Measurements from ENCODE around the gene CD9. TPM values are rescaled to one million over a fixed set of nuclear protein-coding genes. Genes with fewer than 3 reads are reported as not detected.

Gene CD9
- total and polyA plus RNA-seq, 4 donors = 267 to 506 (median 294) TPM

GRCh38 chr12:6280053-6280469, 79.9 kb downstream of the CD9 start:
- H3K36me3 ChIP-seq (ENCODE audit: control insufficient read depth in 1 of 2, insufficient read depth in 2 of 2, low read length in 1 of 2) = no peaks in the 10 kb centered on the region
- H3K9me3 ChIP-seq (ENCODE audit: control insufficient read depth, low read length) = no peaks in the 10 kb centered on the region
- no peak overlapping the region for H3K4me3 ChIP-seq (ENCODE audit: low read length in 2 of 2)
- DNase-seq = peak in 1 of 2 donors; percentile 80
- peak; percentile 60 for ATAC-seq (ENCODE audit: low FRiP score)
- peak overlapping the region in 1 of 2 donors; percentile 72 for H3K27ac ChIP-seq (ENCODE audit: low read depth in 1 of 2, low read length in 2 of 2)
- WGBS, 2 donors = 5 to 7% methylated on average over 2 of the region's 2 CpGs
- intact Hi-C loops (cut with DNase I) = loop anchor here in 1 of 2 donors (2.0 kb wide), 1 partner anchor 85 kb away; no protein-coding TSS in a partner anchor
- no peaks in the 10 kb centered on the region for H3K4me1 ChIP-seq (ENCODE audit: control insufficient read depth in 1 of 2, insufficient read depth in 2 of 2, low read length in 2 of 2)
- H3K27me3 ChIP-seq (ENCODE audit: control insufficient read depth in 1 of 2, insufficient read depth in 2 of 2, low read length in 1 of 2) = no peaks in the 10 kb centered on the region

GRCh38 chr12:6280672-6281071, 80.5 kb downstream of the CD9 start:
- H3K27ac ChIP-seq (ENCODE audit: low read depth in 1 of 2, low read length in 2 of 2) = peak overlapping the region in 1 of 2 donors; percentile 72
- DNase-seq = peak in 1 of 2 donors; percentile 71
- H3K4me3 ChIP-seq (ENCODE audit: low read length in 2 of 2) = no peak overlapping the region
- no peaks in the 10 kb centered on the region for H3K4me1 ChIP-seq (ENCODE audit: control insufficient read depth in 1 of 2, insufficient read depth in 2 of 2, low read length in 2 of 2)
- no peaks in the 10 kb centered on the region for H3K27me3 ChIP-seq (ENCODE audit: control insufficient read depth in 1 of 2, insufficient read depth in 2 of 2, low read length in 1 of 2)
- H3K36me3 ChIP-seq (ENCODE audit: control insufficient read depth in 1 of 2, insufficient read depth in 2 of 2, low read length in 1 of 2) = no peaks in the 10 kb centered on the region
- no peaks in the 10 kb centered on the region for H3K9me3 ChIP-seq (ENCODE audit: control insufficient read depth, low read length)
- intact Hi-C loops (cut with DNase I) = loop anchor here (1.0 to 2.0 kb wide), 2 partner anchors 80 to 86 kb away; partner anchors contain the start of gene CD9 (in 1 of the 2)
- no peak for ATAC-seq (ENCODE audit: low FRiP score)
- WGBS, 2 donors = 93 to 94% methylated on average over 11 of the region's 11 CpGs

- intact Hi-C loops (cut with DNase I) = loop anchor here (1.0 to 2.0 kb wide), 2 partner anchors 81 to 86 kb away; partner anchors contain the start of gene CD9 (in 1 of the 2)
- WGBS, 2 donors = 95 to 97% methylated on average over 13 of the region's 13 CpGs
- no peaks in the 10 kb centered on the region for H3K4me1 ChIP-seq (ENCODE audit: control insufficient read depth in 1 of 2, insufficient read depth in 2 of 2, low read length in 2 of 2)
Measured at GRCh38 chr12:6281081-6281809, 81.0 kb downstream of the CD9 start.

GRCh38 chr12:6282453-6282840, 82.2 kb downstream of the CD9 start:
- intact Hi-C loops (cut with DNase I) = no loop called here

More at GRCh38 chr12:6281081-6281809, 81.0 kb downstream of the CD9 start:
- DNase-seq (peak in 1 of 2 donors; percentile 48), ATAC-seq (ENCODE audit: low FRiP score) (no peak)
- H3K4me3 ChIP-seq (ENCODE audit: low read length in 2 of 2) = no peak overlapping the region
- H3K27me3 ChIP-seq (ENCODE audit: control insufficient read depth in 1 of 2, insufficient read depth in 2 of 2, low read length in 1 of 2) = no peaks in the 10 kb centered on the region
- no peaks in the 10 kb centered on the region for H3K9me3 ChIP-seq (ENCODE audit: control insufficient read depth, low read length)
- no peaks in the 10 kb centered on the region for H3K36me3 ChIP-seq (ENCODE audit: control insufficient read depth in 1 of 2, insufficient read depth in 2 of 2, low read length in 1 of 2)
- no peak overlapping the region for H3K27ac ChIP-seq (ENCODE audit: low read depth in 1 of 2, low read length in 2 of 2)

GRCh38 chr12:6284273-6284672, 84.1 kb downstream of the CD9 start:
- intact Hi-C loops (cut with DNase I) = loop anchor here in 1 of 2 donors (2.0 kb wide), 2 partner anchors 221 to 295 kb away; no protein-coding TSS in a partner anchor
- H3K27ac ChIP-seq (ENCODE audit: low read depth in 1 of 2, low read length in 2 of 2) = no peak overlapping the region
- H3K4me1 ChIP-seq (ENCODE audit: control insufficient read depth in 1 of 2, insufficient read depth in 2 of 2, low read length in 2 of 2) = no peaks in the 10 kb centered on the region
- 85 to 90% methylated on average over 12 of the region's 12 CpGs for WGBS, 2 donors
- no peaks in the 10 kb centered on the region for H3K36me3 ChIP-seq (ENCODE audit: control insufficient read depth in 1 of 2, insufficient read depth in 2 of 2, low read length in 1 of 2)
- no peaks in the 10 kb centered on the region for H3K27me3 ChIP-seq (ENCODE audit: control insufficient read depth in 1 of 2, insufficient read depth in 2 of 2, low read length in 1 of 2)
- DNase-seq (peak in 1 of 2 donors; percentile 73), ATAC-seq (ENCODE audit: low FRiP score) (no peak)
- H3K4me3 ChIP-seq (ENCODE audit: low read length in 2 of 2) = no peak overlapping the region
- no peaks in the 10 kb centered on the region for H3K9me3 ChIP-seq (ENCODE audit: control insufficient read depth, low read length)

More at GRCh38 chr12:6282453-6282840, 82.2 kb downstream of the CD9 start:
- H3K36me3 ChIP-seq (ENCODE audit: control insufficient read depth in 1 of 2, insufficient read depth in 2 of 2, low read length in 1 of 2) = no peaks in the 10 kb centered on the region
- no peaks in the 10 kb centered on the region for H3K27me3 ChIP-seq (ENCODE audit: control insufficient read depth in 1 of 2, insufficient read depth in 2 of 2, low read length in 1 of 2)
- no peaks in the 10 kb centered on the region for H3K9me3 ChIP-seq (ENCODE audit: control insufficient read depth, low read length)
- H3K4me3 ChIP-seq (ENCODE audit: low read length in 2 of 2) = no peak overlapping the region
- DNase-seq (peak in 1 of 2 donors; percentile 55), ATAC-seq (ENCODE audit: low FRiP score) (no peak)
- 92 to 93% methylated on average over 4 of the region's 4 CpGs for WGBS, 2 donors
- no peak overlapping the region for H3K27ac ChIP-seq (ENCODE audit: low read depth in 1 of 2, low read length in 2 of 2)
- no peaks in the 10 kb centered on the region for H3K4me1 ChIP-seq (ENCODE audit: control insufficient read depth in 1 of 2, insufficient read depth in 2 of 2, low read length in 2 of 2)

GRCh38 chr12:6285063-6285477, 84.9 kb downstream of the CD9 start:
- intact Hi-C loops (cut with DNase I) = loop anchor here (1.0 to 2.0 kb wide), 4 partner anchors 222 to 297 kb away; no protein-coding TSS in a partner anchor
- ATAC-seq (ENCODE audit: low FRiP score) = peak; percentile 90

GRCh38 chr12:6285532-6286306, 85.5 kb downstream of the CD9 start:
- intact Hi-C loops (cut with DNase I) = loop anchor here (1.0 to 2.0 kb wide), 4 partner anchors 222 to 297 kb away; no protein-coding TSS in a partner anchor
- Histone ChIP-seq H3K4me1 (ENCODE audit: control insufficient read depth in 1 of 2, insufficient read depth in 2 of 2, low read length in 2 of 2) (no peaks in the 10 kb centered on the region), H3K9me3 (ENCODE audit: control insufficient read depth, low read length) (no peaks in the 10 kb centered on the region), H3K27me3 (ENCODE audit: control insufficient read depth in 1 of 2, insufficient read depth in 2 of 2, low read length in 1 of 2) (no peaks in the 10 kb centered on the region), H3K4me3 (ENCODE audit: low read length in 2 of 2) (no peak overlapping the region), H3K27ac (ENCODE audit: low read depth in 1 of 2, low read length in 2 of 2) (no peak overlapping the region), H3K36me3 (ENCODE audit: control insufficient read depth in 1 of 2, insufficient read depth in 2 of 2, low read length in 1 of 2) (no peaks in the 10 kb centered on the region)
- DNase-seq (peak in 1 of 2 donors; percentile 25), ATAC-seq (ENCODE audit: low FRiP score) (no peak)
- 64 to 65% methylated on average over 1 of the region's 1 CpG for whole genome bisulfite sequencing, 2 donors

More at GRCh38 chr12:6285063-6285477, 84.9 kb downstream of the CD9 start:
- Histone ChIP-seq H3K4me3 (ENCODE audit: low read length in 2 of 2) (no peak overlapping the region), H3K4me1 (ENCODE audit: control insufficient read depth in 1 of 2, insufficient read depth in 2 of 2, low read length in 2 of 2) (no peaks in the 10 kb centered on the region), H3K36me3 (ENCODE audit: control insufficient read depth in 1 of 2, insufficient read depth in 2 of 2, low read length in 1 of 2) (no peaks in the 10 kb centered on the region), H3K27ac (ENCODE audit: low read depth in 1 of 2, low read length in 2 of 2) (no peak overlapping the region), H3K27me3 (ENCODE audit: control insufficient read depth in 1 of 2, insufficient read depth in 2 of 2, low read length in 1 of 2) (no peaks in the 10 kb centered on the region), H3K9me3 (ENCODE audit: control insufficient read depth, low read length) (no peaks in the 10 kb centered on the region)
- WGBS, 2 donors = 1% methylated on average over 8 of the region's 8 CpGs
- DNase-seq = peak in 1 of 2 donors; percentile 78

Data from aorta (tissue), 5 donors.